MM.1S (cell line): ENCODE data around the gene COL27A1.

Experiments used
- DNase-seq: peaks from one replicate; pipeline ENCODE4 v3.0.0-alpha.2; 2015
- H2AFZ ChIP-seq: fragments of 300-600 bp; sonication (generic); 2 replicates; pipeline ENCODE4 v1.6.0; 2016; ENCODE audit warnings: antibody characterized with exemption, low read length
- H3F3A ChIP-seq: fragments of 300-600 bp; sonication (generic); 2 replicates; pipeline ENCODE4 v1.6.1; 2016; ENCODE audit warnings: mild to moderate bottlenecking, antibody characterized with exemption, low read length, moderate library complexity, mixed read lengths; ENCODE audit not compliant: insufficient read depth
- H3K27ac ChIP-seq: fragments of 300-600 bp; sonication (generic); 2 replicates; pipeline ENCODE4 v1.5.1; 2016; ENCODE audit warnings: mild to moderate bottlenecking, low read length
- H3K27me3 ChIP-seq: fragments of 300-600 bp; sonication (generic); replicated peaks from 2 replicates; pipeline ENCODE4 v1.6.0; 2016; ENCODE audit warnings: low read length; ENCODE audit not compliant: insufficient read depth
- H3K36me3 ChIP-seq: fragments of 300-600 bp; sonication (generic); replicated peaks from 2 replicates; pipeline ENCODE4 v1.6.1; 2016; ENCODE audit warnings: mild to moderate bottlenecking, low read length, mixed read lengths; ENCODE audit not compliant: insufficient read depth
- H3K4me1 ChIP-seq: fragments of 300-600 bp; sonication (generic); 2 replicates; pipeline ENCODE4 v1.6.1; 2016; ENCODE audit warnings: low read length, mixed read lengths
- H3K4me2 ChIP-seq: fragments of 300-600 bp; sonication (generic); 2 replicates; pipeline ENCODE4 v1.6.0; 2016; ENCODE audit warnings: low read depth, low read length
- H3K4me3 ChIP-seq: fragments of 300-600 bp; sonication (generic); 2 replicates; pipeline ENCODE4 v1.5.1; 2016; ENCODE audit warnings: low read length, mixed read lengths
- H3K79me2 ChIP-seq: fragments of 300-600 bp; sonication (generic); 2 replicates; pipeline ENCODE4 v1.6.1; 2016; ENCODE audit warnings: mixed run types, low read length, mixed read lengths
- H3K9ac ChIP-seq: fragments of 300-600 bp; sonication (generic); 2 replicates; pipeline ENCODE4 v1.6.1; 2016; ENCODE audit warnings: low read length, mixed read lengths
- H3K9me2 ChIP-seq: fragments of 300-600 bp; sonication (generic); replicated peaks from 2 replicates; pipeline ENCODE4 v1.6.1; 2016; ENCODE audit warnings: mild to moderate bottlenecking, low read length, mixed read lengths; ENCODE audit not compliant: insufficient read depth
- H3K9me3 ChIP-seq: fragments of 300-600 bp; sonication (generic); replicated peaks from 2 replicates; pipeline ENCODE4 v1.6.1; 2016; ENCODE audit warnings: mild to moderate bottlenecking, low read length, mixed read lengths; ENCODE audit not compliant: insufficient read depth
- H4K20me1 ChIP-seq: fragments of 300-600 bp; sonication (generic); 2 replicates; pipeline ENCODE4 v1.6.1; 2016; ENCODE audit warnings: mild to moderate bottlenecking, low read length, moderate library complexity, mixed read lengths; ENCODE audit not compliant: insufficient read depth
- EZH2 ChIP-seq: fragments of 300-600 bp; sonication (generic); optimal IDR thresholded peaks from 2 replicates; pipeline ENCODE3; 2017; ENCODE audit warnings: low read depth, mild to moderate bottlenecking, antibody characterized with exemption, low read length, mixed read lengths
- EZH2phosphoT487 ChIP-seq: fragments of 300-600 bp; sonication (generic); IDR thresholded peaks from 2 replicates; pipeline ENCODE4 v1.6.1; 2018; ENCODE audit warnings: antibody characterized with exemption, low read length
- TF ChIP-seq, protein P1 (sequence below): fragments of 300-600 bp; sonication (generic); IDR thresholded peaks from 2 replicates; pipeline ENCODE4 v1.5.1; 2016; ENCODE audit warnings: antibody characterized with exemption, low read length, mixed read lengths

COL27A1 gene

GRCh38 chr9:114359801-114360200 is 204.5 kb downstream of the COL27A1 start:
- TF ChIP-seq, protein P1, sequence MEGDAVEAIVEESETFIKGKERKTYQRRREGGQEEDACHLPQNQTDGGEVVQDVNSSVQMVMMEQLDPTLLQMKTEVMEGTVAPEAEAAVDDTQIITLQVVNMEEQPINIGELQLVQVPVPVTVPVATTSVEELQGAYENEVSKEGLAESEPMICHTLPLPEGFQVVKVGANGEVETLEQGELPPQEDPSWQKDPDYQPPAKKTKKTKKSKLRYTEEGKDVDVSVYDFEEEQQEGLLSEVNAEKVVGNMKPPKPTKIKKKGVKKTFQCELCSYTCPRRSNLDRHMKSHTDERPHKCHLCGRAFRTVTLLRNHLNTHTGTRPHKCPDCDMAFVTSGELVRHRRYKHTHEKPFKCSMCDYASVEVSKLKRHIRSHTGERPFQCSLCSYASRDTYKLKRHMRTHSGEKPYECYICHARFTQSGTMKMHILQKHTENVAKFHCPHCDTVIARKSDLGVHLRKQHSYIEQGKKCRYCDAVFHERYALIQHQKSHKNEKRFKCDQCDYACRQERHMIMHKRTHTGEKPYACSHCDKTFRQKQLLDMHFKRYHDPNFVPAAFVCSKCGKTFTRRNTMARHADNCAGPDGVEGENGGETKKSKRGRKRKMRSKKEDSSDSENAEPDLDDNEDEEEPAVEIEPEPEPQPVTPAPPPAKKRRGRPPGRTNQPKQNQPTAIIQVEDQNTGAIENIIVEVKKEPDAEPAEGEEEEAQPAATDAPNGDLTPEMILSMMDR = no peak
- TF ChIP-seq EZH2 (no peak), EZH2phosphoT487 (no peak)
- Histone ChIP-seq H3K4me3 (no peak overlapping the region), H3K9me3 (no peaks in the 10 kb centered on the region), H3K79me2 (peaks cover 68% of the 10 kb centered on the region), H3K36me3 (peaks cover 48% of the 10 kb centered on the region), H3K27me3 (no peaks in the 10 kb centered on the region), H3K4me1 (peaks cover 16% of the 10 kb centered on the region), H2AFZ (no peak overlapping the region), H3K9me2 (no peaks in the 10 kb centered on the region), H3F3A (0 out of 2 replicates have a peak, but pooled peaks cover 5% of the 10 kb centered on the region), H3K9ac (no peak overlapping the region), H3K27ac (no peak overlapping the region), H3K4me2 (no peak overlapping the region), H4K20me1 (no peaks in the 10 kb centered on the region)
- no peak for DNase-seq

DNA sequence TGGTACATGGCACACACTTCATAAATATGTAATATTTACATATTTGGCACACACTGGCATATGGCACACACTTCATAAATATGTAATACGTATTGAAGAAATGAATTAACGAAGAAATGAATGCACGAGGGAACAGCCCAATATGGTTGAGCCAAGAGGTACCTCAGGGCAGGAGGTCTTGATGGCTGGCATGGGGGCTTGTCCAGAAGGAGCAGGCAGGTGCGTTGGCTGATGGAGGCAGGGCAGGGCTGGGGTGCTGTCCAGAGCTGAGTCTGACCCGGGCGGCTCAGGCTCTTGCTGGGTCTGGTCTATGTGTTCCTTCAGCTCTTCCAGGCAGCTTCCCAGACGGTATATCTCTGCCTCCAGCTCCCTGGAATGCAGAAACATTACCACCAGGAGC is 206.2 kb downstream of the COL27A1 start:
- Histone ChIP-seq H3K9ac (no peak overlapping the region), H3K79me2 (peaks cover 73% of the 10 kb centered on the region), H3K27me3 (no peaks in the 10 kb centered on the region), H3K4me2 (no peak overlapping the region), H3K27ac (no peak overlapping the region), H3K4me3 (no peak overlapping the region), H3K9me2 (no peaks in the 10 kb centered on the region), H3K4me1 (peaks cover 32% of the 10 kb centered on the region), H2AFZ (no peak overlapping the region), H4K20me1 (no peaks in the 10 kb centered on the region), H3F3A (peaks cover 14% of the 10 kb centered on the region), H3K9me3 (no peaks in the 10 kb centered on the region), H3K36me3 (peaks cover 44% of the 10 kb centered on the region)
- TF ChIP-seq EZH2phosphoT487 = no peak
- no peak for TF ChIP-seq EZH2
- TF ChIP-seq, protein P1 = no peak
- DNase-seq = no peak
